Nucleus accumbens (tissue), 56 donors: Measurements from ENCODE around the gene VDAC1.
"Not testable (repeated sequence)": the region's sequence is repeated elsewhere in the genome, so short reads cannot be mapped to it uniquely, and the experiment has no call there.

Experiments used
- DNase-seq, 56 donors: peaks; one replicate each; lab custom pipeline; 2025; lab: John Stamatoyannopoulos, UW

VDAC1 gene

GRCh38 chr5:133945568-133945967 is 59.2 kb downstream of the VDAC1 start:
- DNase-seq: peak in 4 of 56 donors; percentile 18 to 42 (median 20)

DNA sequence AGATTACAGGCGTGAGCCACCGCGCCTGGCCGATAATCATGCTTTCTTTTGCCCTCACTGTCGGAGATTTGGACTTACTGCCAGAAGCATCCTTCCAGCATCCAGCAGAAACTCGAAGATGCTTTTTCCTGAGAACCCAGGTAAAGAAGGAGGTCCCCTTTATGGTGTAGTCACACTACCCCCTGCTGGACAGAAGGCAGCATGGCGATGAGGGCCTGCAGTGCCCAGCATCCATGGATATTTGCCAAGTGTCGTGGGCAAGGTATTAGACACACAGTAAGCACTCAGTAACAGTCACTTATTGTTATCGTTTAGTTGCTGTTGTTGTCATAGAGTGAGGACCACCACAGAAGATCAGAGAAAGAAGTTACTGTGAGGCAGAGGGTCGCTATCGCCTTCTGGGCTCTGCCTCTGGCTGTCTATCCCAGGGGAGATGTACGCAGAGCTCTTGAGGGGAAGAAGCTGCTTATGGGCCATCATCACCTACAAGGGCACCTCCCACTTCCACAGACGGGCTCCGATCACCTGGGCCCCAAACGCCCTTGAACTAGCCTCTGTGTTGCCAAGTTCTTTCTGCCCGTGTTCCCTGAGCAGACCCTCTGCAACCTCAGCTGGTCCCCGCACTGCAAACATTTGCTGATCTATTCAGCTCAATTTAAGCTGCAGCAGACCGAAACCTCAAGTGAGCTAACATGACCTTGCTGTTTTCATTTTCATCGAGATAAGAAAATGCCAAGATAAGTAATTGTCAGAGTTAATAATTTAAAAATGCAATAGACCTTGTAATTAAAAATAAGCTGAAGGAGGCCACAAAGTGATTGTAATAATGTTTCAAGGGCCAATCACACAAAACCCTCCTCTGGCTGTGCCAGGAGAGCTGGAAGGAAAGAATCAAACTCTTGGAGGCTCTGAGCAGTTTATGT is 60.3 kb downstream of the VDAC1 start:
- DNase-seq: peak in 25 of 56 donors; percentile 7 to 70 (median 30)

DNA sequence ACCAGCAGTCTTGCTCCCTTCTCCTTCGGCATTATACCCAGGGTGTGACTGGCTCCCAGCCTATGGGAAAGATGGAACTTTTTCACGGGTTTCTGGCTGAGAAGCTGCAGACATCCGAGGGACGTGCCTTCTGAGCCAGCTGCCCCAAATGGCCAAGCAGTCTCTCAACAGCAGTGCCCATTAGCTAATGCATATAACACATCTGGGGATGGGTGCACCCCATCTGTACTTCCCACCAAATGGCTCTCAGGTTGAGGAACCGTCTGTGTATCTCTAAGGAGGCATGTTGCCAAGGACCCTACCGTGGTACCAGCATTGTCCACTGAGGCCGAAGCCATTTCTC is 61.3 kb downstream of the VDAC1 start:
- no peak for DNase-seq

GRCh38 chr5:133942614-133943474 is 61.9 kb downstream of the VDAC1 start:
- DNase-seq: no peak

DNA sequence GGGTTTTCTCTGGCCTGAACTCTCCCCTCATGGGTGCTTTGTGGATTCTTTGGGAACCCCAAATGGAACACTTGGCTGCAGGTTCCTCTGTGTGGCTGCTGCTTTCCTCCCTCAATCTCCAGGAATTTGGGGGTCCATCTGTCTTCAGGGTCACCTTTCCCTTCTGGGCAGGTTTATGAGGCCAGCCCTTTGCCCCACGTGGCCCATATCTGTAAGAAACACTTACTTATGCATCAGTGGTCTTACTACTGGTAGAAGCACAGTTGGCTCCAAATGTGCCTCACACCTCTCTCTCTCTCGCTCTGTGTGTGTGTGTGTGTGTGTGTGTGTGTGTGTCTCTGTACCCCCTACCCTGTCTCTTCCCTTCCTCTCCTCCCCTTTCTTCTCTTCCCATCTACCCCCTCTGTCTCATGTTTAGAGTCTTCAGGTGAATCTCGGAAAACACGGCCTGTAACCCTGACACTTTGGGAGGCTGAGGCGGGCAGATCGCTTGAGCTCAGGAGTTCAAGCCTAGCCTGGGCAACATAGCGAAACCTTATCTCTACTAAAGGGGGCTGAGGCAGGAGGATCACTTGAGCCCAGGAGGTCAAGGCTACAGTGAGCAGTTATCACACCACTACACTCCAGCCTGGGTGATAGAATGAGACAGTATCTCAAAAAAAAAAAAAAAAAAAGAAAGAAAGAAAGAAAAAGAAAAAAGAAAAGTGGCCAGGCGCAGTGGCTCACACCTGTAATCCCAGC is 63.1 kb downstream of the VDAC1 start:
- DNase-seq: no peak

DNA sequence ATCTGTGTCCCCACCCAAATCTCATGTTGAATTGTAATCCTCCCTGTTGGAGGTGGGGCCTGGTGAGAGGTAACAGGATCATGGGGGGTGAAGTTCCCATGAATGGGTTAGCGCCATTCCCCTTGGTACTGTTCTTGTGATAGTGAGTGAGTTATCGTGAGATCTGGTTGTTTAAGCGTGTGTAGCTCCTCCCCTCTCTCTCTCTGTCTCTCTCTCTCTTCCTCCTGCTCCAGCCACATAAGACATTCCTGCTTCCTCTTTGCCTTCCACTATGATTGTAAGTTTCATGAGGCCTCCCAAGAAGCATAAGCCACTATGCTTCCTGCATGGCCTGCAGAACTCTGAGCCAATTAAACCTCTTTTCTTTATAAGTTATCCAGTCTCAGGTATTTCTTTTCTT is 65.1 kb downstream of the VDAC1 start:
- DNase-seq: no peak

DNA sequence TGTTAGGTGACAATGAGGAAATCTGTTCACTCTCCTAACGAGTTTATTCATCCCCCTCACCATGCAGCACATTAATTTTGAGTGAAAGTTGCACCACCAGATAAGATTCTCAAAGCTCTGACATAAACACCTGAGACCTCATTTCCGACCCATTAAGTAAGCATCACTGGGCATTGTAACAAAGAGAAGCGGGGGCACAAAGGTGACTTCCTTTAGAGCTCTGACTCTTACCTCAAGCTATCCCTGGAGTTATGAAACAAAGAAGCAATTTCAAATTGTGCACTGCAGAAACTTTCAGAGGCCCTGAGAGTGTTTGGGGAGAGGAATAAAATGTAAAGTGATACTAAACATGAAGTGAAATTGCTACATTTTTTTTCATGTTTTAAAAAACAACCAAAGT is 65.8 kb downstream of the VDAC1 start:
- no peak for DNase-seq

GRCh38 chr5:133938039-133938821 is 66.5 kb downstream of the VDAC1 start:
- no peak for DNase-seq

GRCh38 chr5:133937628-133938027 is 67.1 kb downstream of the VDAC1 start:
- not testable (repeated sequence) for DNase-seq

GRCh38 chr5:133936651-133937015 is 68.1 kb downstream of the VDAC1 start:
- no peak for DNase-seq

- not testable (repeated sequence) for DNase-seq
Measured at GRCh38 chr5:133935991-133936650, 68.7 kb downstream of the VDAC1 start.

GRCh38 chr5:133935667-133935940 is 69.2 kb downstream of the VDAC1 start:
- DNase-seq: no peak

DNA sequence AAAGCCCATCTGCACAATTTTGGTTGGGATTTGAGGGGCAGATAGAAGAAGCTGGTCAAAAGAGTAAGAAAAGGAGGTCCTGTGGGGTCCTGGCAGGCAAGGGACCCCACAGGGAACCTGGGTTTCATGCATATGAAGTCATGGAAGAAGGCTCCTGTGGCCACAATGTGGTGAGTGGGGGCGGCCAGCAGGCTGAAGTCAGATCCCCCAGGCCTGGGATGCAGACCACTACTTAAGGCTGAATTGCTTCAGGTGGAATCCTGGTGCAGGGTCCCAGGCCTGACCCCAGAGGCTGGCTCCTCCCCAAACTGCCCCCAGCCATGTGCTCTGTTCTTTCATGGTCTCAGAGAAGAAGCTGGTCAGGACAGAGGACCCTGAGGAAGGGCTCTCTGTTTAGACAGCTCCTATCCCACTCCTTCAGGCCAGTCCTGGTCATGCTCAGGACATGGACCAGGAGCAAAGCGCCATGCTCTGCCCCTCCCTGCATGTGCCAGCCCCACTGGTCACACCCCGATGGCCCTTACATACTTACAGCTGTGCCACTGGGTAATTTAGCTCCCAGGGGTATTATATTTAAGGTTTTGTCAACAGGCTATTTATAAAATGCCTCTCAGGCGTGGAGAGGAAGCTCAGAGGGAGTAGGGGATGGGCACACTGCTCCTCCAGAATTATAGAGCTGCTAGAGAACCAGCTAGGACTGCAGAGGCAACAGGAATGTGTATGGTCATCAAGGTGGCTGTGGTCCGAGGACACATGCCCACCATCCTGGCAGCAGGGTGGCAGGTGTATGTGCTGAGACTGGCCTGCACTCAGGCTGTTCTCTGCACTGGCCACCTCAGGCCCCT is 69.7 kb downstream of the VDAC1 start:
- DNase-seq: no peak

GRCh38 chr5:133934311-133934710 is 70.5 kb downstream of the VDAC1 start:
- no peak for DNase-seq

DNA sequence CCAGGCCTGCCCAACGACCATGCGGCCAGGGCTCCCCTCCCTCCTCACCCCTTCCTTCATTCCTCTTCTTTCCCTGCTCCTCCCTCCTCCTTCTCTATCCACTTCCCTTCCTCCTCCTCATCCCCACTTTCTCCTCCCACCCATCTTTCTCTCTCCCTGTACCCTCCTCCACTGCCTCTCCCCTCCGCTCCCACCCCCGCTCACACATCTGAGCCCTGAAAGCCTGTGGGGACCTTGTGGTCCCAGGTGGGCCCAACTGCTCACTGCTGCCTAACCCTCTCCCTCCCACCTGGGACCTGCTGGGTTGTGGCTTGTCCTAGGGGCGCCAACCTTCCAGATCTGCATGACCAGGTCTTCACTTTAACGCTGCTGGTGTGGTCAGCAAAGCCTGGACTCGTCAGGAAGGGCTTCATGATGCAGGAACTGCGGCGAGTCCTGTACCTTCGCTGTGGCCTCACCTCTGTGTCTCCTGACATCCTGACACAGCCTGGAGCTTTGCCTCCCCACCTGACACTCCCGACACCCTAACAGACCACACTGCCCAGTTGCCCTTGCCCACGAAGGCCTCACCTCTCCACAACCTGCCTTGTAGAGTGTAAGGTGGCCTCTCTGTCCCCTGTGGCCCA is 71.0 kb downstream of the VDAC1 start:
- no peak for DNase-seq

DNA sequence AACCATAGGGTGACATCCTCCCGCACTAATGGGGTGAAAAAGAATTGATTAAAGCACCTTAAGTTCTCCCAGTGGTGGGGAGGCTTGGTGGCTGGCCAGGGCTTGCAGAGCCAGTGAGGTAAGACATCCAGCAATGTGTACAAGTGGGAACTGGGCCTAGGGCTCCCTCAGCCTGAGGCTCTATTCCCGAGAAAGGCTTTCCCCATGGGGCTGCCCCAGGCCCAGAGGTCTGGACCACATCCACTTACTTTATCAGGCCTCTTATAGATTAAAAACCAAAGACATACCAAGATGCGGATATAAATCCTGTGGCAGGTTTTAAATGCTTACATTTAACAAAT is 71.6 kb downstream of the VDAC1 start:
- no peak for DNase-seq

DNA sequence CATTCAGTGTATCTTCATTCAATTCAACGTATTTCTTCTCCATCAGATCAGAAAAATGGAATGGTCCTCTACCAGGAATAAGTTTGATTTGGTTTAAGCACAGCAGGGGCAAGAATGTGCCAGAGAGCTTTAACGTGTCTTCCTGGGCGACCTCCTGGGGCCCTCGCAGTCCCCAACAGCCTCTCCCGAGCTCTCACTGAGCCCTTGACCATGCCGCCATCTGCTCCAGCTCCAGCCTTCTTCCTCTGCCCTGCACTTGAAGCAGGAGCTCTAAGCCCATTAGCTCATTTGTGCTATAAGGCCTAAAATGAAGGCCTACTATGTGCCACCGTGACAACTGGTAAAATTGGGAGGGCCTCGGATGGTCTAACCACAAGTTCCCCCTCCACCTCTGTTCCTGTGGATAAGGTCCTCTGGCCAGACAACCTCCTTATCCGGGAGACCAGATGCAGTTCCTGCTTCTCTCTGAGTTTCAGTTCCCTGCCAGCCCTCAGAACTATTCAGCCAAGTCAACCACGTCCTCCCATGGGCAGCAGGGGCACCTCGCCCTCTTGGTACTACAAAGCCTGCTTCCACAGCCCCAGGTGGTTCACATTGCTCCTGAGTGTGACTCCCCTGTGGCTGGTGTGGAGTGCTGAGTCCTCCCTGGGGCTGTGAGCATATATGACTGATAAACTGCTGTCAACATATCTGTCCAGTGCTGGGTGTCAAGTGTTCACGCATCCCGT is 72.2 kb downstream of the VDAC1 start:
- DNase-seq: peak in 3 of 56 donors; percentile 14 to 28 (median 18)

DNA sequence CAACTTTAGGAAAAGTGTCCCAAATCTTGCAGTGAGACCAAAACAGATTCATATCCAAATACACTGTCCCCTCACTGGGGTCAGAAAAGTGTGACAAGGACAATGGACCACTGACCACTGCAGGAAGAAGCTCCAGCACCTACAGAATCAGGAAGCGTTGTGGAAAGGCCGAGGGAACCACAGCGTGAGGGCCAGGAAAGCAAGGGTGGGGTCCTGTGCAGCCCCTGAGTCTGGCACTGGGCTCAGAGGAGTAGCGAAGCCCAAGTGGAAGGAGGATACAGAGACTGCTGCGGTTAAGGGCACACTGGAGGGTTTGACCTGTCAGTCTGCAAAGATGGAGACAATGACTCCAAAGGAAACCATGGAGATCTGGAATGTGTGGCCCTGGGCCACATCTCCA is 73.2 kb downstream of the VDAC1 start:
- no peak for DNase-seq
